Measurements from ENCODE around the gene ROBO4.

DNA sequence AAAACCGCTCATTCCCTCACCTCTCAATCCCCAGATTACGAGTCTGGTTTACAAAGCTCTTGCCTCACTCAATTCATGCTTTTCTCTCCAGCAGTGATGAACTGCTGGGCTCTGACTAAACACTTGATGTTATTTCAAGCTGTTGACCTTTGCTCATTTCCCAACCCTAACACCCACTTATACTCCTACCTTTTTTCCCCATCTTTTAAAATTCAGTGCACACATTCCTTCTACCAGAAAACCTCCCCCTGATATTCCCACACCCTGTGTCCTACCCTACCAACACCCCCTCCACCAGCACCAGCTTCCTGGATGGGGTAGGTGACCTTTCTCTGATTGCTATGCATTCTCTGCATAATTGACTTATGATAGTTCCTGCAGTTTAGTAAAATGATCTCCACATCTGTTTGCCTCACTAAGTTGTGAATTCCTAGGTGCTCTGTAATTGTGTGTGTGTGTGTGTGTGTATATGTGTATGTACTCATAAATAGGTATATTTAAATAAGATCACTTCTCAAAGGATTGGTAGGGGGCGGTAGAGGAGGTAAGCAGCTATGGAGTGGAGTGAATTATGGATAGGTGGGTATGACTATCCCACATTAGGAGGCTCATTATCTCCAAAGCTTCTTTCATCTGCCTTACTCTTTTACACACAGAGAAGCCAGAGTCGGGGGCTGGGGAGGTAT, 37.3 kb upstream of the ROBO4 start:
- TF ChIP-seq, protein P1, sequence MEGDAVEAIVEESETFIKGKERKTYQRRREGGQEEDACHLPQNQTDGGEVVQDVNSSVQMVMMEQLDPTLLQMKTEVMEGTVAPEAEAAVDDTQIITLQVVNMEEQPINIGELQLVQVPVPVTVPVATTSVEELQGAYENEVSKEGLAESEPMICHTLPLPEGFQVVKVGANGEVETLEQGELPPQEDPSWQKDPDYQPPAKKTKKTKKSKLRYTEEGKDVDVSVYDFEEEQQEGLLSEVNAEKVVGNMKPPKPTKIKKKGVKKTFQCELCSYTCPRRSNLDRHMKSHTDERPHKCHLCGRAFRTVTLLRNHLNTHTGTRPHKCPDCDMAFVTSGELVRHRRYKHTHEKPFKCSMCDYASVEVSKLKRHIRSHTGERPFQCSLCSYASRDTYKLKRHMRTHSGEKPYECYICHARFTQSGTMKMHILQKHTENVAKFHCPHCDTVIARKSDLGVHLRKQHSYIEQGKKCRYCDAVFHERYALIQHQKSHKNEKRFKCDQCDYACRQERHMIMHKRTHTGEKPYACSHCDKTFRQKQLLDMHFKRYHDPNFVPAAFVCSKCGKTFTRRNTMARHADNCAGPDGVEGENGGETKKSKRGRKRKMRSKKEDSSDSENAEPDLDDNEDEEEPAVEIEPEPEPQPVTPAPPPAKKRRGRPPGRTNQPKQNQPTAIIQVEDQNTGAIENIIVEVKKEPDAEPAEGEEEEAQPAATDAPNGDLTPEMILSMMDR (conservative IDR thresholded peaks at IDR 0.05) = 0 out of 2 replicates have a peak, but pooled peaks have one; percentile 19
- TF ChIP-seq ZFX (IDR thresholded peaks at IDR 0.05) = no peak

All from C4-2B (cell line).